ENCODE results near the gene NEIL1. TPM values are rescaled to one million over a fixed set of nuclear protein-coding genes. Genes with fewer than 3 reads are reported as not detected.

The NEIL1 gene
- total RNA-seq, 1 donor from 2014 or later = 44.9 TPM

DNA sequence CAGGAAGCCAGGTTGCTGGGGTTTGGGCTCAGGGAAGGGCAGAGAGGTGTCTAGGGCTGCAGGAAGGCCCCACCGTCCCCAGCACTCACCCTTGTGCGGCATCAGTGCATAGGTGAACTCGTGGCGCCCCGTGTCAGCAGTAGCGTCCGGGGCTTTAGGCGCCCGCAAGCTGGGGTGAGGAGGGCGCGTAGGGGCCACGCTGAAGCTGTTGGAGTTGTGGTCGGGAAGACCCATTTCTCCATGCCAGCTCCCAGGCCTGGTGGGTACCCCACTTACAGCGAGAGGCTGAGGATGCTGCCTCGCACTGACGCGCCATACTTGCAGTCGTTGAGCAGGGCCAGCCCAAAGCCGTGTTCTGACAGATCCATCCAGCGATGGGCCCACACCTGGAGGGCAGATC is 9.7 kb downstream of the NEIL1 start:
- no peak for DNase-seq (ENCODE audit: low spot score)

DNA sequence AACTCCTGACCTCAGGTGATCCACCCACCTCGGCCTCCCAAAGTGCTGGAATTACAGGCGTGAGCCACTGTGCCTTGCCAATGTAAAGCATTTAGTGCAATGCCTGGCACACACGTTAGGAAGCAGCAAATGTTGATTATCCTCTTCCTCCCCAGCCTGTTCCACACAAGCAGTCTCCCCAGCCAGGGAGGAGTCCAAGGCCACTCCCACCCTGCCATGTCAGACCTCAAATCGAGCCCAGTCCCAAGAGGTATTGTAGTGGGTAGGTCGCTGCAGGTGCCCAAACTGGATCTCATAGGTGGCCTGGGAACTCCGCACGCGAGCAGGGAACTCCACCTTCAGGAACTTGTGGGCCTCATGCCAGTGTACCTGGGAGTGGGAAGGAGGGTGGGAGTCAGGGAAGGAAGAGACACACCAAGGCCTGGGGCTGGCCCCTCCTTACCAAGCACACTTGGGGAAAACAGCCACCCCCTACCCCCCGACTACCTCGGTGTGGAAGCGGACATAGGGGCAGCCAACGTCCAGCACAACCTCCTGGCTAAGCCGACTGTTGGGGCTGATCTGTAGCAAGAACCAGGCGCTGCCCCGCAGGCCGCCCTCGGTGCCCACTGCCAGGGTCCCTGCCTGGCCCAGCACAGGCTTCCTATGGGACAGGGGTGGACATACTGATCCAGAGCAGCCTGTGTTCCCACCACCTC is 11.3 kb downstream of the NEIL1 start:
- DNase-seq (ENCODE audit: low spot score) = no peak

DNA sequence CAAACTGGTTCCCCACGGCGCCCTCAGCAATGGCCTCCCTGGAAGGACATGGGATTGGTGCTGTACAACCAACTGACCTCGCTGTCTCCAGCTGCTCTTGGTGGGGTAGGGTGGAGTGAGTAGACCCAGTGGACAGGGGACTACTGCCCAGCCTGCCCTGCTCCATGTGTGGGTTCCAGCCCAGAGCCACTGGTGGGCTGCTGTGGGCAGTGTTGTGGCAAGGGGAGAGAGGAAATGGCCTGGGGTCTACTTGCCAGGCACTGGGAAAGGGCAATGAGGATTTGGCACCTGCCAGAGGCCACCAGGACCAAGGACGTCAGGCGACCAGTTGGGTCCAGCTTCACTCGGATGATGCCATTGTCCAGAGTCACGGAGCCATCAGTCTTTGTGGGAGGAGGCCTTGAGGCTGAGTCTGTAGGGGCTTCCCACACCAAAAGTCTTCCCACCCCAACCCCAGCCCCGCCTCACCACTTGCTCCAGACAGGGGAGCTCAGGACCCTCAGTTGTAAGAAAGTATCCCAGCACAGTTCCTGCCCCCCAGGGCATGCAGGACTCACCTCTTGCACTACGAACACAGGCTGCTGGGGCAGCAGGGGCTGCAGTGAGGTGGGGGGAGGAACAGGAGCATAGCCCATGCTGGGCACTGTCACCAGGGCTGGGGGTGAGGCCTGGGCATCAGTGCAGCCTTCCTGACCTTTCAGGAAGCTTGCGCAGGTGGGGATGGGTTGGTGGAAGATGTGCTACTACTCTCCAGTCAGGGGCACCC is 12.1 kb downstream of the NEIL1 start:
- no peak for DNase-seq (ENCODE audit: low spot score)

DNA sequence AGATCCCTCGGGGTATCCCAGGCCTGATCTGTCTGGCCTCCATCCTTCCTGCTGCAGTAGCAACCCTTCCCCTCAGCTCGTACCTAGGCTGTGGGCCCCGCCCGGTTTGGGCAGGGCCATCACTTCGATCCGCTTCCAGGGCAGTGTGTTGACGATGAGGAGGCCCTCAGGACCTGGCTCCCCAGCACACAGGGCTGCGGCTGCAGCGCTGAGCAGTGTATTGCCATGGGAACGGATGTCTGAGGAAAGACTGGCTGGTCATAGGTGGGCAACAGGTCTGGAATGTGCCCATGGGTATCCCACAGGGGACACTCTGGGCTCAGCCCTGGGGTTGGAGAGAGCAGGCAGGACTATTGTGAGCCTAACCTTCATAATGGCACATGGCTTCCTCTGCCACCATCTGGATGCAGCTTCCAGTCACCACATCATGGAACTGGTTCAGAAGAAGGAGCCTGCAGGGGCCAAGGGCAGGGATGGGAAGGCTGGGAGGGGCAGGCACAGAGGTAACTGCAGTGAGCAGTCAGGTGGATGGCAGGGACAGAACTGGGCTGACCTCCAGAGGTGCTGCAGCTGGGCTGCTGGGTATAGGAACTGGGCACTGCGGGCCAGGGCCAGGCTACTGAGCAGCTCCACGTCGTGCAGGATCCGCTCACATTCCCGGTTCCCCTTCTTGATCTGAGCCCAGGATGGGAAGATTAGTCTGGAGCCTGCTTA is 12.9 kb downstream of the NEIL1 start:
- no peak for DNase-seq (ENCODE audit: low spot score)

DNA sequence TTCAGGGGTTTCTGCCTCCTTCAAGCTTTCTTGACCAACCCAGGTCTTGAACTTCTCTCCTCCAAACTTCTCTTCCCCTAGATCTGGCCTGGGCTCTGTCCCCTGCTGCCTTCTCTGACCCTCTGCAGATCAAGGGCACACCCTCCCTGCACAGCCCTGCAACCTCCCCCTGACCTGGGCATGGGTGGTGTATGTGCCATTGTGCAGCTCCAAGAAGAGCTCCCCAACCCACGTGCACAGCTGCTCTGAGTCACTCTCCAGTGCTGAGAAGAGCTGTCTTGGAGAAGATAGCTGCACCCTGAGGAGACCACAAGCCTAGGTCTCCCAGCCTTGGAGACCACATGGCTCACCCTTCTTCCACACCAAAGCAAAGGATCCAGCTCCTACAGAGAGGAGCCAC is 13.6 kb downstream of the NEIL1 start:
- DNase-seq (ENCODE audit: low spot score) = no peak

DNA sequence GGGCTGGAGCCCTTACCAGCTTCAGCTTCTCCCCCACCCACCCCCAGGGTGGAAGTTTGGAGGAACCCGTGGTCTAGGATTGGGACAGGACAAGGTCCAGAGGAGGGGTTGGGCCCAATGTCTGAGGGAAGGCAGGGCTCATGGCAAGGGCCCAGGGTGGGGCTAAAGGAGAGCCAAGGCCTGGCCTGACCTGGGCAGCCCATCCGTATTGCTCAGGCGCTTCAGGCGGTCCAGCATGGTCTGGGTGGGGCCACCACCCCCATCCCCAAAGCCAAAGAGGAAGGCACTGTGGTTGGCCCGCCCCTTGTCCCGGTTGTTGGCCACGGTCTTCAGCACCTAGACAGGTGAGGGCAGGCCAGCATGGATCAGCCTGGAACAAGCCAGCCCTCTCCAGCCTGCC is 14.0 kb downstream of the NEIL1 start:
- no peak for DNase-seq (ENCODE audit: low spot score)

DNA sequence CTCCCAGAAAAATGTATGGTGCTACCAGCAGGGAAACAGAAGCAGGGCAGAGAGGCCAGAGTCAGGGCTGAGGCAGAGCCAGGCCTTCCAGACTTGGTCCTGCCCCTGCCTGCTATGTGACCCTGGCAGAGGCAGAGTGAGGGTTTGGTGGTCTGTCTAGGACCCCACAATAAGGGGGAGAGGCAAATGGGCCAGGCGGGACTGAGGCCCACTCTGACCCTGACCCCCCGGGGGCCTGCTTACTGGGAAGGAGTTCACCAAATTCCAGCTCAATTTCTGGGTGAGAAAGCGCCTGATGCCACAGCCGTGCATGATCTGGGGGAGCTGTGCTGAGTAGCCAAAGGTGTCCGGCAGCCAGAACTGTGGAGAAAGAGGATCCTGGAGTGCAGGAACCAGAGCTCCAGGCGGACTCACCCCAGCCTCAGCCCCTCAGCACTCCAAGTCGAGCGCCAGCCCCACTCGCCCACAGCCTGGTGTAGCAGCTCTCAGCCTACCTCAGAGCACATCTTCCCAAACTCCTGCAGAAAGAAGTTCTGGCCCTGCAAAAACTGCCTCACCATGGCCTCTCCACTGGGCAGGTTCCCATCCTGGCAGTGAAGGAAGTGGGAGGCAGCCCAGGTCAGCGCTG is 14.6 kb downstream of the NEIL1 start:
- DNase-seq (ENCODE audit: low spot score) = no peak

DNA sequence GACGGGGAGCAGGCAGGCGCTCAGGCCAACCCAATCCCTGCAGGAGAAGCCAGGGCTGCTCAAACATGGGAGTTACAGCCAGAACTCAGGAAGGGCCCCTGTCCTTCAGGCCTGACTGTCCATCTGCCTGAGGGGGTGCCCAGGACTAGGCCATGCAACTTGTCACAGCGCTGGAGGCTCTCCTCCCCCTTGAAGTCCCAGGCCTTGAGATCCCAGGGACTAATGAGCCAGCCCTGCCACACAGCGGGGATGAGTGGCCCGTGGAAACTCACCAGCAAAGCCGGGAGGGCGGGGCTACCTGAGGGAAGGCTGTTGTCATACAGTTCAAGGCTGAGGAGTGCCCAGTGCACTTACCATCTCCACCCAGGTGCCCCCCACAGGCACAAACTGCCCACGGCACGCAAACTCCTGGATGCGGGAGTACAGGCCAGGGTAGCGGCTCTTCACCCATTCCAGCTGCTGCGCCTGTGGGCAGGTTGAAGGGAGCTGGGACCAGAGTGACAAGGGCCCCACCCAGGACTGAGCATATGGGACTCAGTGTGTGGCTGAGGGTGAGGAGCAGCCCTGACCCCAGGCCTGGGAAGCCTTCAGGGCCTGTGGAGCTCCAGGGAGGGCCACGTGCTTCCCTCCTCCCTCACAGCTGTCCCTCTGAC is 15.3 kb downstream of the NEIL1 start:
- DNase-seq (ENCODE audit: low spot score) = no peak

DNA sequence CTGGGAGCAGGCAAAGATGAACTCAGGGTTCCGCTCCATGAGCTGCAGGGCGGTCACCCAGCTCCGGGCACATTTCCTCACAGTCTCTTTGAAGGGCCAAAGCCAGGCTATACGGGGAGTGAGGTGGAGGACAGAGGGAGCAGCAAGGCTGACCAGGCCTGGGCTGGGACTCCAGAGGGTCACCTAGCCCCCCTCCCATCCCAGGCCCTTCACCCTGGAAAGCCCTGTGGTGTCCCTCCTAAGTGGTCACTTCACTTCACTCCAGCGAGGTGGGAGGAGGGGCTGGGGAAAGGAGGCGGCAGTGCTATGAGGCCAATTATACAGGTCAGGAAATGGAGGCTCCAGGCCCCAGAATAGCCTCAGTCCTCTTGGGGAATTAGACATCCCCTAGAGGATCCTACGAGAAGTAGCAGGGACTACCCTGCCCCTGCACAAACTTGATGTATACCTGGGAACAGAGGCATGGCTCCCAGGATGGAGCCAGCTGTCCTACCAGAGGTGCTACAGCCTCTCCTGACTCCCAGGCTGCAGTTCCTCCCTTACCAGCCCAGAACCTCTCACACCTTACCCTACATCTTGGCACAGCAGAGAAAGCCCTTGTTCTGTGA is 15.9 kb downstream of the NEIL1 start:
- DNase-seq (ENCODE audit: low spot score) = no peak

DNA sequence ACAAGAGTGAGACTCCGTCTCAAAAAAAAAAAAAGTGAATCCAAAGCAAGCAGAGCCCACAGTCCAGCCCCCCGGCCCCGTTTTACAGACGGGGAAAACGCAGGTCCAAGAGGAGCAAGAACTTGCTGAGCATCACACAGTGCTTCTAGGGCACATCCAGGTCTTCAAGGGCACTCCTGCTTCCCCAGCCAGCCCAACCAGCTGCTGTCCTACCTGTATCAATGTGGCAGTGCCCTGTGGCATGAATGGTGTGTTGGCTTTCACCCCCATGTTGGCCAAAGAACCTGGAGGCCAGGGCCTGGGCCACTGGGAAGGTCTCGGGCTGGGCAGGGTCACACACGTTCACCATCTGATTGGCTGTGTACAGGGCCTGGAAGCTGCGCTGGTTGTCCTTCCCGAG is 16.9 kb downstream of the NEIL1 start:
- no peak for DNase-seq (ENCODE audit: low spot score)

DNA sequence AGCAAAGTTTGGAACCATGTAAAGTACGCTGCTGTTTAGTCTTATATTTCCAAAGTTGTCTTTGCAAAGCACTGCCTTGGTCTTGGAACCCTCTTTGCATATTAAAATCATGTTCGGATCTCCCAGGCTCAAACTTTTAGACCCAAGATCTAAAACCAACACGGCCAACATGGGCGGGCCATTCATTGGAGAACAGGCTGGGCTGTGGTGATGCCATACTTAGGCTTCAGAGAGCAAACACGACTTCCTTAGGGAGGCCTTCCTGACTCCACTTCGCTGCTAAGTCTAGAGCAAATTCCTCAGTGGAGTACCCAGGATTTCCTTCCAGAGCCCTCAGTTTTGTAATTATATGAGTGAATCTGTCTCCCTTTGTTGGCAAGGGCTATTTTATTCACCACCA is 18.0 kb downstream of the NEIL1 start:
- DNase-seq (ENCODE audit: low spot score) = no peak

DNA sequence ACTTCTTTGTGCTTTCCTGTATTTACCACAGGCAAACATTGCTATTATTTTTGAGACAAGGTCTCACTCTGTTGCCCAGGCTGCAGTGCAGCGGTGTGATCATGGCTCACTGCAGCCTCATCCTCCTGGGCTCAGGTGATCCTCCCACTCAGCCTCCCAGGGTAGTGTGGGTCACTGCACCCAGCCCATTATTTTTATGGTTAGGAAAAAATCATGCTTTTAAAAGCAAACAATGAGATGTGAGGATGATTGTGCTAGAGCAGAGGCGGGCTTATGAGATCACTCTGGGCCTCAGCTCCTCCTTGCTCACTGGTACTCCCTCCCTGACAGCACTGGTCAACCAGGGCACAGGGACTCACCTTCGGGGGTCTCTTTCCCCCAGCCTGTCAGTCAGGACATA is 19.3 kb downstream of the NEIL1 start:
- no peak for DNase-seq (ENCODE audit: low spot score)

DNA sequence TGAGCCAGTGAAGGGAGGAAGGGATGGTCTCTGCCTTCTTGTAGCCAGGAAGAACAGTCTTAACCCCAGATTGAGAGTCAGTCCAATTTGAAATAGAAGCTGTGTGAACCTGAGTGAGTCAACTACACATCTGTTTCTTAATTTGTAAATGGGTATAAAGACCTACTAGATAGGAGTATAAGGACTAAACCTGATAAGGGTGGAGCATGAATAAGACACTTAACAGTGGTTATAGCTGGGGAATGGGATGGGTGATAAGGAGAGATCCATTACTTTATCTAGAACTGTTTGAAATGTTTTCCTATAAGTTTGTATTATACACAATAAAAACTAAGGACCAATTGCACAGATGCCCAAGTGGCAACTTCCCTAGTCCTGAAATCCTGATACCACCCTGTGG is 20.2 kb downstream of the NEIL1 start:
- DNase-seq (ENCODE audit: low spot score) = no peak

DNA sequence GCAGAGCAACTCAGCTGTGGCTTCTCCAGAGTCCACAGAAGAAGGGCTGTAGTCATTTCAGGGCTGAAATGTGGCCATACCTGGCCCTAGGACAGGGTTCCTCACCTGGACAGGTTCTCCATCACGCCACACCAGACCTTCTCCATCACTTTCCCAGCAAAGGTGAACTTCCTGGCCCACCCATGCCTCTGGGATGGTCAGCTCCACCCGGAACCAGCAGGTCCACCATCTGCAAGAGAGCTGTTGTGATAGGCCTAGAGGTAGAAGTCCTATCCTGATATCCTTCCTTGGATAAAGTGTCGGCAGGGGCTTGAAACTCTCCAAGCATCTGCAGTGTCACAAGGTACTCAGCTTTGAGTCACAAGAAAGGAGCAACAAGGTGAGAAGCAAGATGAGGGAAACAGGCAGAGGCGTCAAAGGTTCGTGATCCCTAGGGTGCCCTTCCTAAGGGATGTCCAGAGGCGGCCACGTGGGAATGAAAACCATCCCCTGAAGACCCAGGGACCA is 20.6 kb downstream of the NEIL1 start:
- no peak for DNase-seq (ENCODE audit: low spot score)

DNA sequence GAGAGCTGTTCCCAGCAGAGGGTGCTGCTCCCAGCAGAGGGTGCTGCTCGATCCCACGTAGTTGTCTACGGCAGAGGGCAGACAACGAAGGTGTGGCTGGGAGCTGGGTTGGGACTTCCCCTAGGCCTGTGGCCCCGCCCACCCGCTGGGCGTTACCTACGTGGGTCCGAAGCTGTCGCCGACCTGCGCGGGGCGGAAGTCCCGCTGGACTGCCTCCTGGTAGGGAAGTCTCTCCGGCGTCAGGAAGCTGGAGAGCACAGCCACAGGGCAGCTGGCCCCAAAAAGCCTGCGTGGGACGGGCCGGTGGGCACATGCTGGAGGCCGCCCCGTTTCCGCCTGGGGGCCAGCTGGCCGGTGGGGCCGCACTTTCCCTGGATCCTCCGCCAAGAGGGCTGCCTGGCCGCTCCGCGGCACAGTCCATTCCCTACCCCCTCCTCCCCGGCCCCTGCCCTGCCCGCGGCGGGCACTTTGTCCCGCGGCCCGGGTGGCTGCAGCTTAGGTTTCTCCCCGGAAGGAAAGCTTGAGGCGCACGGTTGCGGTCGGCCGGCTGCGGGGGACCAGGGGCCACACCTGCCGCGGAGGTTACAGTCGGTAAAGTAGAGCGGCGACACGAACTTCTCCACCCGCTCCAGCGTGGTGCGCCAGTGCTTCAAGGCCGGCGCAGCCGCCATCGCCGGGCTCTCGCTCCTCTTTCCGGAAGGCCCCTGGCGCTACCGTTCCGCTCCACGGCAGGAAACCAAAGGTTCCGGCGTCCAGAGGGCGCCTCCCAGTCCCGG is 21.3 kb downstream of the NEIL1 start, which contains the start of gene MAN2C1:
Gene MAN2C1 (minus strand): TSS at position 695 of the 776 bp plus-strand sequence. CDS start 24 bp downstream, at position 671.
- DNase-seq (ENCODE audit: low spot score) = peak; percentile 97

DNA sequence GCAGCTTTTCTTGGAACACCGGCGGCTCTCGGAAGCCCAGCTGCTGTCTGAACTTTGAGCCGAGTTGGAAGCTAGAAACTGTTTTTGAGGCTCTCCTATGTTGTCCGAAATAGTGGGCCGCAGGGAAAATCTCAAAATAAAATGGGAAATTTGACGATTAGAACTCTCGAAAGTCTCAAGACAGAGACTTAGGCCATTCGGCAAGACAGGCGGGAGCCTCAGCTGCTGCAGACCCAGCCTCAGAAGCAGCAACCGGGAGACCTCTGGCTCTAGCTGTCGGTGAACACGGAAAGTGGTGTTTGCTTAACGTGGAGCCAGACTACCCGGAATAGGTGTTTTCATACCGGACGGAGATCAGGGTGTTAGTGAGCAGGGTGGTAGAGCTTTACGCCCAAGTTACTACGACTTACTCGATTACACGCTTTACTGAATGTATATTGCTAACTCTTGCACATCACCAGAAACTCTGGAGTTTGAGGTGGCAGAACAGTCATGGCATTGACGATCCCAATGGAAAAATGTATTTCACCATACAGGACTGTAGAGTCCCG is 21.9 kb downstream of the NEIL1 start:
- no peak for DNase-seq (ENCODE audit: low spot score)

DNA sequence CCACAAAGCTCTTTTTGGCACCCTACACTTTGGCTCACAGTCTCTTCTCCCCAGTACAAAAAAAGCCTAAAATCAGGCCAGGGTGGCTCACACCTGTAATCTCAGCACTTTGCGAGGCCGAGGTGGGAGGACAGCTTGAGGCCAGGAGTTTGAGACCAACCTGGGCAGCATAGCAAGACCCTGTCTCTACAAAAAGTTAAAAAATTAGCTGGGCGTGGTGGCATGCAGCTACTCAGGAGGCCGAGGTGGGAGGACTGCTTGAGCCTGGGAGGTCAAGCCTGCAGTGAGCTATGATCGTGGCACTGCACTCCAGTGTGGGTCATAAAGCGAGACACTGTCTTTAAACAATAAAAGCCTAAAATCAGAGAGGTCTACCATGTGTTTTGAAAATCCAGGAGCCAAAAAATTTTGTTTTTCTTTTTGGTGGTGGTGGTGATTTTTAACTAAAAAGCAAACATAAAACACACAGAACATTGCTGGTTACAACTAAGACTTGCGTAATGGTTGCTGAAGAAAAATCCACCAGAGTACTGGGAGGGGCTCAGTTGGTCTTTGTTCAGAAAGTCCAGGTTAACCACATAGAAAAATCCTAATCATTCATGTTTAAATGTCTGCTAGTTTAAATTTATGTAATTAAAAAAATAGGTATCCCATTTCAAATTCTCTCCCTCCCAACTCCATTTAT is 23.2 kb downstream of the NEIL1 start:
- DNase-seq (ENCODE audit: low spot score) = no peak

DNA sequence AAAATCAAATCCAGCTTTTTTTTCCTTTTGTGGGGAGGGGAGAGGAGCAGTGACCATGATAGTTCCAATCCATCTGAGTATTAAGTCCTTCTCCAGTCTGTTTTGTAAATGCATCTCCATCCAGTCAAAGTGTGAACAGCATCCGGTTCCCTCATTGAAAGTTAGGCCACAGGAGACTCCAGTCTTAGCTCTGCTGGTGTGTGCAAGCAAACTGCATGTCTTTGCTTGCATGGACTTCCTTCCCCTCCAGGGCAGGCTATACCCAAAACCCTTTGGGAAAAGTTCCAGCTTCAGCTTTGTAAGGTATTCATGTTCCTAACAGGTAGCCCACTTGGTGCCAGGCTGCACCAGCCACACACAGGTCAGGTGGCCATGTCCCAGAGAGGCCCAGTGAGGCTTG is 24.6 kb downstream of the NEIL1 start:
- DNase-seq (ENCODE audit: low spot score) = no peak

DNA sequence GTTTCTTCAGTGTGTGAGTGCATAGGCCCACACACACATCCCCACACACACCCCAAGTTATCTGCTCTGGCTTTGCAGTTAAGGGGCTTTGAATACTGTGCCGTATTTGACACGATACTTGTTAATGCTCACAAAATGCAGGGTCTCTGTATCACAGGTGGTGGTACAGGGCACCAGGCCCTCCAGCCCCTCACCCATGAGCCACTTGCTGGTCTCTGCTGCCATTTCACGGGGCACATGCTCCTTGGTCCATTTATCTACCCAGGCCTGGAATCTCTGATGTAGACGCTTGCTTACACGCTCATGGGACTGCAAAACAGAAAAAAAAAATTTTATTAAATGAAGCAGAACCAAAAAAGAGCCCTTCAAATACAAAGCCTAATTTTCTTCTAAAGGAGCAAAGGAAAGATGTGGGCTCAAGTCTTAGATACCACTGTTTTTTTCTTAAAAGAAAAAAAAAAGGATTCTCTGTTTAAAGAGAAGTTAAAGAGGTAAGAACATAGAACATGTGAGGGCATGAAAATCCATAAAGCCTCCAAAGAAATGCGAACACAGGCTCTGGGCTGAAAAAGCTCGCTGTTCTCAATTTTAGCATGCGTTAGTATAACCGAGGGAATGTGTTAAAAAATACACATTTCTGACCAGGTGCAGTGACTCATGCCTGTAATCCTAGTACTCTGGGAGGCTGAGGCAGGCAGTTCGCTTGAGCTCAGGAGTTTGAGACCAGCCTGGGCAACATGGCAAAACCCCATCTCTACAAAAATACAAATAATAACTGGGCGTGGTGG is 25.3 kb downstream of the NEIL1 start:
- DNase-seq (ENCODE audit: low spot score) = no peak

All from ureter (tissue), 1 donor.